GM19025 (cell line): ENCODE results near the gene RSPO4.

Experiments
- ATAC-seq: cut with Tn5 transposase; IDR thresholded peaks from one replicate; pipeline ENCODE4 v1.9.1; 2021; ENCODE audit warnings: mild to moderate bottlenecking, low read depth, moderate library complexity; ENCODE audit not compliant: unreplicated experiment

RSPO4 gene

GRCh38 chr20:972256-972655 is 29.9 kb downstream of the RSPO4 start:
- ATAC-seq: no peak

GRCh38 chr20:971346-971745 is 30.8 kb downstream of the RSPO4 start:
- no peak for ATAC-seq

GRCh38 chr20:969868-970267 is 32.2 kb downstream of the RSPO4 start:
- ATAC-seq: no peak

- ATAC-seq: no peak
These were observed 34.0 kb downstream of the RSPO4 start for GRCh38 chr20:967796-968742.

GRCh38 chr20:965956-966355 is 36.2 kb downstream of the RSPO4 start:
- ATAC-seq: no peak

- ATAC-seq: no peak
These were observed 38.3 kb downstream of the RSPO4 start for GRCh38 chr20:963795-964194.

GRCh38 chr20:962683-963082 is 39.4 kb downstream of the RSPO4 start:
- no peak for ATAC-seq

GRCh38 chr20:962223-962622 is 39.9 kb downstream of the RSPO4 start:
- no peak for ATAC-seq

- no peak for ATAC-seq
These were observed 40.3 kb downstream of the RSPO4 start for GRCh38 chr20:961768-962167.

- ATAC-seq: no peak
These were observed 42.0 kb downstream of the RSPO4 start for GRCh38 chr20:959996-960615.

GRCh38 chr20:958936-959815 is 42.9 kb downstream of the RSPO4 start:
- no peak for ATAC-seq

- no peak for ATAC-seq
These were observed 44.6 kb downstream of the RSPO4 start for GRCh38 chr20:957544-957943.

GRCh38 chr20:956330-956951 is 45.7 kb downstream of the RSPO4 start:
- ATAC-seq: no peak

GRCh38 chr20:955656-956055 is 46.5 kb downstream of the RSPO4 start:
- ATAC-seq: no peak

GRCh38 chr20:955111-955510 is 47.0 kb downstream of the RSPO4 start:
- no peak for ATAC-seq

- no peak for ATAC-seq
These were observed 48.4 kb downstream of the RSPO4 start for GRCh38 chr20:953742-954141.

GRCh38 chr20:952196-952795 is 49.8 kb downstream of the RSPO4 start:
- no peak for ATAC-seq

GRCh38 chr20:951384-952169 is 50.5 kb downstream of the RSPO4 start:
- no peak for ATAC-seq

- no peak for ATAC-seq
These were observed 52.4 kb downstream of the RSPO4 start for GRCh38 chr20:949717-950116.
